Activated T-cell treated with anti-CD3 and anti-CD28 coated beads for 4 hours (primary cell): ENCODE measurements around the gene C1QTNF1.
"Not testable (repeated sequence)": the region's sequence is repeated elsewhere in the genome, so short reads cannot be mapped to it uniquely, and the experiment has no call there.

Experiments used
- DNase-seq: peaks from one replicate; pipeline ENCODE4 v3.0.0-alpha.2; 2020

The C1QTNF1 gene

DNA sequence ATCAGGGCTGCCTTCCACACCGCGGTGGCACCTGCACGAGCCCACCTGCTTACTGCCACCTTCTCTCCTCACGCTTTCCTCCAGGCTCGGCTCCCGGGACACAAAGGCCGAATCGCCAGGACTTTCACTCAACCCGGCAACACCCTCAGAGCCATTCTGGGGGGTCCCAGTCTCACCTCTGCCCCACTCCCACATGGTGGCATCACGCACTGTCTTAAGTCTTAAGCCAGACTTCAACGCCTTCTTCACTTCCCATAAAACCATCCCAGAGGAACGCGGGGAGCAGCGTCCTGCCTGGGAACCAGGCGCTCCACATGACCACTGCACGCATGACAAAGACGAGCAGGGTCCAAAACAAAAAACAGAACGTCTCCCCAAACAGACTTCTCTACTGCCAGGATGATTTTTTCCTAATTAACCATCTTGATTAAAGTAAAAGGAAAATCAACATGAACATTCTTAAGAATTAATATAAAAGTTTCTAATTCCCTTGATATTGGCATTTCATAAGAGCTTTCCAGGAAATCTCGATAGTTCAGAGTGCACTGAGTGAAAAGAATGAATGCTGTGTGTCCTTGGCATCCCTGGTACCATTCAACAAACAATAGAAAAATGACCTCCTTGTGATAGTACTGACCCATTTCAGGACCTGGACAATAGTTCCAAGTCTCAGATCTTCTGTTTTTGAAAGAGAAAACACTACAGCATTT lies 17.0 kb upstream of the C1QTNF1 start:
- no peak for DNase-seq

- DNase-seq = no peak
Measured at GRCh38 chr17:79007504-79008381, 16.2 kb upstream of the C1QTNF1 start.

- DNase-seq = no peak
Measured at GRCh38 chr17:79008666-79009387, 15.1 kb upstream of the C1QTNF1 start.

- DNase-seq = peak; percentile 70
Measured at GRCh38 chr17:79009397-79010303, 14.3 kb upstream of the C1QTNF1 start, which contains the start of gene CANT1. Gene CANT1 (minus strand): TSS chr17:79009764. CDS start chr17:78997622, 12,142 bp downstream.

DNA sequence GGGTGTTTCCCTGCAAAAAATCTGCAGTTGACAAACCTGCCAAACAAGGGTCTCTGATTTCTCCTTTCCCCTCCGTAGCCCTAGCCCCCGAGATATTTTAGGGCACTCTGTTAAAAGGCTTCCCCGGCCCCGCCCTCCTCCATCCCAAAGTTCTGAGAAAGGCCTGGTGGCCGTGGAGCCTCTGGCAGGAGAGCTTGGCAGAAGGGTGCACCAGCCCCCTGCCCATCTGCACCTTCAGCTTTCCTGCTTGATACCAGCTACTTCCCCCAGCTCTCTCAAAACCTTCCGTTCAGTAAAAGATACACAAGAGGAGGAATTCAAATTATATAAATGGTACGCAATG lies 13.7 kb upstream of the C1QTNF1 start:
- DNase-seq = no peak

GRCh38 chr17:79011451-79012147 lies 12.4 kb upstream of the C1QTNF1 start:
- no peak for DNase-seq

DNA sequence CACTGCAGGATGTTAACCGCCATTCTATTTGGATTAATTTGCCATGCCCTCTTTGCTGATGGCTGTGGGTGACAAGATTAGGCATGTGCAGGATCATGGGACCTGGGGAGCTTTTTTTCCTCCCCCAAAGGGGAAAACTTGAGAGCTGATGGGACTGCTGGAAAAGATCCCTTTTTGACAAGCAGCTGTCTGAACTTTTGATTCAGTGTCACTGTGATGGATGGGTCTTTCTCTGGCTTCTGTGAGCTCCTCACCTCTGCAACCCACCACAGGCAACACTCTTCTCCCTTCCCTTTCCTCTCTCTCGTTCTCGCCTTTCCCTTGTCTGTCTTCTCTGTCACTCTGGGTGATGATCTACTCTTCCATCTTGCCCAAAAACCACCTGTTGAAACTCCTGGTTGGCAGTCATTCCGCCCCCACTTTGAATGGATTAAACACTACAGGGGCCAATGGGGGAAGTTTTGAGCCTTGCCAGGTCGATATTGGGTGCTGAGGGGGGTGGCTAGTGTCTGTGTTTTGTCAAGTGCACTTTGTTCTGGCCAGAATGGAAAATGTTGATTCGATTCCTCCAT lies 11.3 kb upstream of the C1QTNF1 start:
- no peak for DNase-seq

DNA sequence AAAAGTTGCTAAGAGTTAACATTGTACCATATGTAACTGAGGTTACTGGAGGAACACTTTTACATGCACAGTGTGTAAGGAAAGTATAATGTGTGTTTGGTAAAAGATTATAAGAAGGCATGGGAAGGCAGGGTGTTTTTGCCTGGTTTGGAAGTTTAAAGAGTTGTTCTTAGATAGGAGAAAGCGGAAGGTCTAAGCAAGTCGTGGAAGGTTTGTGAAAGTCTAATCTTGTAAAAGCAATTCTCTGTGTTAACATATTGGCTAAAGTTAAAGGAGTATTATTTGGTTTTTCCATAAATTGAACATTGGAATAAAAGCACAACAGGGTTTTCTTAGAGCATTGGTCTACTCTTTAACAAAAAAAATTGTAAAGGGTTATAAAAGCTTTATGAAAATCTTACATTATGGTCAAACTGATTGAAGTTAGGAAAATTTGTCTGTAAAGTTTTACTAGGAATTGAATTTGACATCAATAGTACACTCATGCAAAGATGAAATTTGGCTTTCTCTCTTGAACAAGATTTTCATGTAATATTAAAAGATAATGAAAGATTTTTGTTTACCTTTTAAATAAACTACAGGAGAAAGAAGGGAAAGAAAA lies 9.7 kb upstream of the C1QTNF1 start:
- DNase-seq = no peak

DNA sequence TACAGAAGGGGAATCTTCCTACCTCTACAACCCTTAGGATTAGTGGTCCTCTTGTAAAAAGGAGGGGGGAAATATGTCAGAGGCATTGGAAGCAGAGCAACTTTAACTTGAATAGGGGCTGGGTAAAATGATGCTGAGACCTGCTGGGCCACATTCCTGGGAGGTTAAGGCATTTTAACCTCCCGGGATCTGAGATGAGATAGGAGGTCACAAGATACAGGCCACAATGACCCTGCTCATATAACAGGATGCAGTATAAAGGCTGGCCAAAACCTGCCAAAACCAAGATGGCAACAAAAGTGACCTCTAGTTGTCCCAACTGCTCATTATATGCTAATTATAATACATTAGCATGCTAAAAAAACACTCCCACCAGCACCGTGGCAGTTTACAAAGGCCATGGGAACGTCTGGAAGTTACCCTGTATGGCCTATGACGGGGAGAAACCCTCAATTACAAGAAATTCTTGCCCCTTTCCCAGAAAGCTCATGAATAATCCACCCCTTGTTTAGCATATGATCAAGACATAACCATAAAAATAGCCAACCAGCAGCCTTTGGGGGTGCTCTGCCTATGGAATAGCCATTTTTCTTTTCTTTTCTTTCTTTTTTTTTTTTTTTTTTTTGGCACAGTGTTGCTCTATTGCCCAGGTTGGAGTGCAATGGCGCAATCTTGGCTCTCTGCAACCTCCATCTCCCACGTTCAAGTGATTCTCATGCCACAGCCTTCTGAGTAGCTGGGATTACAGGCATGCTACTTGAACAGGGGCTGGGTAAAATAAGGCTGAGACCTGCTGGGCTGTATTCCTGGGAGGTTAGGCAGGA lies 6.2 kb upstream of the C1QTNF1 start:
- no peak for DNase-seq

DNA sequence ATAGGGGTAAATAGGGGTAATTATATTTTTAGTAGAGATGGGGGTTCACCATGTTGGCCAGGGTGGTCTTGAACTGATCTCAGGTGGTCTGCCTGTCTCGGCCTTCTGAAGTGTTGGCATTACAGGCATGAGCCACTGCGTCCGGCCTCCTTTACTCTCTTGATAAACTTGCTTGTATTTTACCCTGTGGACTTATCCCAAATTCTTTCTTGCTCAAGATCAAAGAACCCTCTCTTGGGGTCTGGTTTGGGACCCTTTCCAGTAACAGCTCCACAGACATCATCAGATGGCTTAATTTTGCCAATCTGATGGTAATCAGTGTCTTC lies 5.6 kb upstream of the C1QTNF1 start:
- no peak for DNase-seq

DNA sequence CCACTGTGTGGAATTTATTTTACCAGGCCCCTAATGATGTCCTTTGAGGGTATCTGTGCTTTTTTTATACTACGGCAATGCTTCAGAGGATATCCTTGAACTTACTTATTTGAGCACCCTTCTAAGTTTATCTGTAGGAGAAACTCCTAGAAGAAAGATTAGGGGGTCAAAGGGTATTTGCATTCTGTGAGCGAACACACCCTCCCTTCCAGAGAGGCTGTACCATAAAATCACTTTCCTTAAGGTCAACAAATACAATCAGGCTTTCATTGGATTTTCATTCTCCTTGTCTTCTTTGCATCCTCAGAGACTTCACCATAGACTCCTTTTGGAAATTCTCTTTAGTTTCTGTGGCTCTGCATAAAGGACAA lies 4.7 kb upstream of the C1QTNF1 start:
- no peak for DNase-seq

DNA sequence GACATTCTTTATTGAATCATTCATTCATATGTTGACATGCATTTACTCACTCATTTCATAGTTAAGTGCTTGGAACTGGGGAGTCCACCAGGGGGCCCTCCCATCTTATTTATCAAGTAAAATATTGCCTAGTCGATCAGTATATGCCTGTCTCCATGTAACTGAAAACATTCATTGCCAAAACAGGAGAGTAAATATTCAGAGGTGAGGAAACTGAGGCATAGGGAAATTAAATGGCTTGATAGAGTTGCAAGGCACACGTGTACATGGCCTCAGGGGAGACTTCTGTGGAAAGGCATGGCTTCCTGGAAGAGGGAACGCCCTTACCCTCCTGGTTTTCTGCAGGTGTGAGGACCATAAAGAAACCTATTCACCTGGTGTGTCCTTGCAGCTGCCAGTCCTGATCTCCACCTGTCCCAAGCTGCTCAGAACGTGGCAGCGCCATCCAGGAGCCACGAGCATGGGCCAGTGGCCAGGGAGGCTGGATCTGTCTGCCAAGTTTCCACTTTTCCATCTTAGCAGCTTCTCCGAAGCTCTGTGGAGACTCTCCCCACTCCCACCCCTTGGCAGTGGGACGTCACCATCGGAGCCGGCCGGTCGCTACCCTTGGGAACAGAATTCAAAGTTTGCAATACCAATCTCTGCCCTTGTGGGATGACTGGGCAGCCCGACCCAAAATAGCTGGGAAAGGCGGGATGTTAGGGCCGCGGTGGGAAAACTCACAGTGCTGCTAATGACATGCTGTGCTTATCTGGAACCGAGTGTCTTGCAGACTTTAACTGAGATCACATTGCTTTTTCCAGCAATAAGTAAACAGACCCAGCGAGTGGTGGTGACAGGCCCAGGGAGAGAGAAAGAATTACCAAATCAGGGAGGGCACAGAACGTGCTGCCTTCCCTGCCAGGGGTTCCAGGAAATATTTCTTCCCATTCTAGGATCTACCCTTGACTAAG lies 4.1 kb upstream of the C1QTNF1 start:
- DNase-seq = peak; percentile 43

GRCh38 chr17:79020631-79021301 lies 3.2 kb upstream of the C1QTNF1 start:
- DNase-seq = no peak

DNA sequence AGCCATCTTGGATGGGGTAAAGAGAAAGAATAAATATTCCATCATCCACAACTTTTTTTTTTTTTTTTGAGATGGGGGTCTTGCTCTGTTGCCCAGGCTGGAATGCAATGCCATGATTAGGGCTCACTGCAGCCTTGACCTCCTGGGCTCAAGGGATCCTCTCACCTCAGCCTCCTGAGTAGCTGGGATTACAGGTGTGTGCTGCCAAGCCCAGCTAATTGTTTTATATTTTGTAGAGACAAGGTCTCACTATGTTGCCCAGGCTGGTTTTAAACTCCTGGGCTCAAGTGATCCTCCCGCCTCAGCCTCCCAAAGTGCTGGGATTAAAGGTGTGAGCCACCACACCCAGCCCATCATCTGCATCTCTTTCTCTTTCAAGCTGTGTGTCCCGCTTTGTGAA lies 2.0 kb upstream of the C1QTNF1 start:
- not testable (repeated sequence) for DNase-seq

DNA sequence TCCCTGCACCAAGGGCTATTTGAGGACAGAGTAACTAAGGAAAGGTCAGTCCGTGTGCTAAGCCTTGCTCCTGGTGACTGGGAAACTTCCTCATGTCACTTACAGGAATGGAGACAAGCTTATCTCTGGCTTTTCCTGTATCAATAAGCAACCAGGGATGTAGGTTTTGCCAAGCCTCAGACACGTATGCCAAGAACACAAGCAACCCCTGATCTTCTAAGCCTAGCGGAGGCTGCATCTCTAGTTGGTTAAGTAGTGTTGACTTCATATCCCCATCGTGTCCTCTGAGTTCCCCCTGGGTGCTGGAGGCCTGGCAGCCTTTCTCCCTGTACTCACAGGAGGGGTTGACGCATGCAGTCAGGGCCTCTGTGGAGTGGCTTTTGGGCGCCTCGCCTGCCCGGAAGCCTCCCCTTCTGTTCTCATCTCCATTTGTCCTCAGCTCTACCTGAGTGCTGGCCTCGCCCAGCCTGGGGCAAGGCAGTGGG lies 1.4 kb upstream of the C1QTNF1 start:
- DNase-seq = no peak

- no peak for DNase-seq
Measured at GRCh38 chr17:79023180-79023705, 726 bp upstream of the C1QTNF1 start.

- no peak for DNase-seq
Measured at GRCh38 chr17:79024901-79025737, 1.1 kb downstream of the C1QTNF1 start.
